ENCODE results near the gene GLTPD2. TPM values are rescaled to one million over a fixed set of nuclear protein-coding genes. Genes with fewer than 3 reads are reported as not detected.

The GLTPD2 gene
- total RNA-seq, 4 donors from 2014 or later = not detected

DNA sequence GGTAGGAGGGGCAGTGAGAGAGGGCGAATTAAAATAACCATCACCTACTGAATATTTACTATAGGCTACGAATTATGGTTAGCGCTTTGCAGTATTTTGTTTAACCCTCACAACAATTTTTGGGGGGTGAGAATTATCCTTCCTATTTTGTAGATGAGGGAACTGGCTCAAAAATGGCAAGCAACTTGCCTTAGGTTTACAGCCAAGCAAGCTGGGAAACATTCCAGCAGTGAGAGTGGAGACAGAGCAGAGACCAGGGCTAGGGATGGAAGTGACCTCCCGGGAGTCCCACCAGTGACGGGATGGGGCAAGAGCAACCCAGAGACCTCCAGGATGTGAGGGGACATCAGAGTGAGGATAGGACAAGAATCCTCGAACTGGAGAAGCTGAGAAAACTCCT lies 2.2 kb upstream of the GLTPD2 start:
- Histone ChIP-seq H3K4me1 (peaks cover 15 to 30% of the 10 kb centered on the region in 2 donors), H3K9me3 (no peaks in the 10 kb centered on the region), H3K36me3 (no peaks in the 10 kb centered on the region), H3K27ac (no peak overlapping the region), H3K27me3 (peaks cover 3% of the 10 kb centered on the region), H3K4me3 (replicated peaks in 1 of 3) (no peak overlapping the region)
- intact Hi-C loops (cut with DNase I) = loop anchor here (5.0 kb wide), 1 partner anchor 44 kb away; no protein-coding TSS in a partner anchor
- TF ChIP-seq, protein P1, sequence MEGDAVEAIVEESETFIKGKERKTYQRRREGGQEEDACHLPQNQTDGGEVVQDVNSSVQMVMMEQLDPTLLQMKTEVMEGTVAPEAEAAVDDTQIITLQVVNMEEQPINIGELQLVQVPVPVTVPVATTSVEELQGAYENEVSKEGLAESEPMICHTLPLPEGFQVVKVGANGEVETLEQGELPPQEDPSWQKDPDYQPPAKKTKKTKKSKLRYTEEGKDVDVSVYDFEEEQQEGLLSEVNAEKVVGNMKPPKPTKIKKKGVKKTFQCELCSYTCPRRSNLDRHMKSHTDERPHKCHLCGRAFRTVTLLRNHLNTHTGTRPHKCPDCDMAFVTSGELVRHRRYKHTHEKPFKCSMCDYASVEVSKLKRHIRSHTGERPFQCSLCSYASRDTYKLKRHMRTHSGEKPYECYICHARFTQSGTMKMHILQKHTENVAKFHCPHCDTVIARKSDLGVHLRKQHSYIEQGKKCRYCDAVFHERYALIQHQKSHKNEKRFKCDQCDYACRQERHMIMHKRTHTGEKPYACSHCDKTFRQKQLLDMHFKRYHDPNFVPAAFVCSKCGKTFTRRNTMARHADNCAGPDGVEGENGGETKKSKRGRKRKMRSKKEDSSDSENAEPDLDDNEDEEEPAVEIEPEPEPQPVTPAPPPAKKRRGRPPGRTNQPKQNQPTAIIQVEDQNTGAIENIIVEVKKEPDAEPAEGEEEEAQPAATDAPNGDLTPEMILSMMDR (IDR thresholded peaks at IDR 0.05) = no peak
- no peak for TF ChIP-seq POLR2A (IDR thresholded peaks at IDR 0.05)
- no peak for DNase-seq
- WGBS, 2 donors = 10 to 15% methylated on average over 6 of the region's 6 CpGs

DNA sequence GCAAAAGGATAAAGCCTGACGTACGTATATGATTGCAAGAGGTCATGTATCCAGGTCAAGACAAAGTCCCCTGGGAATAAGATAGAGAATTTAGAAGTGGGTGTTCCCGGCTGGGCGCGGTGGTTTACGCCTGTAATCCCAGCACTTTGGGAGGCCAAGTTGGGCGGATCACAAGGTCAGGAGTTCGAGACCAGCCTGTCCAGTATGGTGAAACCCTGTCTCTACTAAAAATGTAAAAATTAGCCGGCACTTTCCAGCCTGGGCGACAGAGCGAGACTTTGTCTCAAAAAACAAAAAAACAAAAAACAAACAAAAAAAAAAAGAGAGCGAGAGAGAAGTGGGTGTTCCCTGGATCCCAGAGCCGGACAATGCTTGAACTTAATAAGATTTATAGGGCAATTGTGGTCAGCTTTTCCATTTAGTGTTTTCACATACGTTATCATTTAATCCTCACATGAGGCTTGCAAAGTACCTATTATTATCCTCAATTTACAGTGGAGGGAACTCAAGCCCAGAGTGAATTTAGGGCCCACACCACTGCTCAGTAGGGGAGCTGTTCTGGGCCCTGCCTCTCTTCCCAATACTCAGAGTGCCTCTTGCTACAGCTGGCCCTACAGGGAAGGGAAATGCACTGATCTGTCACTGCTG lies 481 bp upstream of the GLTPD2 start:
- Histone ChIP-seq H3K4me3 (replicated peaks in 1 of 3) (no peak overlapping the region), H3K4me1 (peaks cover 15 to 30% of the 10 kb centered on the region in 2 donors), H3K27me3 (peaks cover 3% of the 10 kb centered on the region), H3K9me3 (no peaks in the 10 kb centered on the region), H3K36me3 (no peaks in the 10 kb centered on the region), H3K27ac (no peak overlapping the region)
- DNase-seq = no peak
- TF ChIP-seq, protein P1 (IDR thresholded peaks at IDR 0.05) = no peak
- no peak for TF ChIP-seq POLR2A (IDR thresholded peaks at IDR 0.05)
- intact Hi-C loops (cut with DNase I) = loop anchor here (5.0 kb wide), 1 partner anchor 46 kb away; no protein-coding TSS in a partner anchor
- 84 to 89% methylated on average over 14 of the region's 14 CpGs for WGBS, 2 donors

DNA sequence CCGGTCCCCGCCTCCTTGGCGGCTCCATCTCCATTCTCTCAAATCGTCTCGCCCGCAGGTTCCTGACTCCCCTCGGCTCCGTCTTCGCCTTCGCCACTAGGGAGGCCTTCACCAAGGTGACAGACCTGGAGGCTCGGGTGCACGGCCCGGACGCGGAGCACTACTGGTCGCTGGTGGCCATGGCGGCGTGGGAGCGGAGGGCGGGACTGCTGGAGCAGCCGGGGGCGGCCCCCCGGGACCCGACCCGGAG lies 862 bp downstream of the GLTPD2 start:
- no peaks in the 10 kb centered on the region for H3K9me3 ChIP-seq
- peak overlapping the region; percentile 40 to 63 (median 59) for H3K4me3 ChIP-seq (replicated peaks in 1 of 3)
- H3K4me1 ChIP-seq = peaks cover 15 to 30% of the 10 kb centered on the region in 2 donors
- 0 to 1% methylated on average over 14 to 24 of the region's 25 CpGs for WGBS, 2 donors
- peaks cover 3% of the 10 kb centered on the region for H3K27me3 ChIP-seq
- intact Hi-C loops (cut with DNase I) = loop anchor here (5.0 kb wide), 1 partner anchor 47 kb away; no protein-coding TSS in a partner anchor
- peak overlapping the region; percentile 83 to 95 (median 85) for H3K27ac ChIP-seq
- DNase-seq = no peak
- TF ChIP-seq, protein P1 (IDR thresholded peaks at IDR 0.05) = no peak
- no peak for TF ChIP-seq POLR2A (IDR thresholded peaks at IDR 0.05)
- no peaks in the 10 kb centered on the region for H3K36me3 ChIP-seq

DNA sequence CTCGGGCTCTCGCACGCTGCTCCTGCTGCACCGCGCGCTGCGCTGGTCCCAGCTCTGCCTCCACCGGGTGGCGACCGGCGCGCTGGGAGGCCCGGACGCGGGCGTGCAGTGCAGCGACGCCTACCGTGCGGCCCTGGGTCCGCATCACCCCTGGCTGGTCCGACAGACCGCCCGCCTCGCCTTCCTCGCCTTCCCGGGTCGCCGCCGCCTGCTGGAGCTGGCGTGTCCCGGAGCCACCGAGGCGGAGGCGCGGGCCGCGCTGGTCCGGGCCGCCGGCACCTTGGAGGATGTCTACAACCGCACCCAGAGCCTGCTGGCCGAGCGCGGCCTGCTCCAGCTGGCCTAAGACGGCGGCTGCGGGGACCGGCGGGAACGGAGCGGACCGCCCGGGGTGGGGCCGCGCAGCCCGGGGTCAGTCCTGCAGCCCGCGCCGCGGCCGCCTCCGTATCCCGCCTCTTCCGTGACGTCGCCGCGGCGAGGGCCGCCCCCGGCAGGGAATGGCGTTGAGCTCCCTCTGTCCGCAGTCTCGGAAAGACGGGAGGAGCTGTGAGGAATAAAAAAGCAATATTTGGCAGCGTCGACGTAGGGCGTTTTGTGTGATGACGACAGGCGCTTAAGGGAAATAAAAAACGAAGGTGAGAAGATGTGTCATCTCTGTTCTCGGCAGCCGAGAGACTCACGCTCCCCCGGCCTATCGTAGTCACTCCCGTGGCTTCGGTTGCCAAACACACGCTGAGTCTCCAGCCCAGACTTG lies 1.4 kb downstream of the GLTPD2 start:
- Histone ChIP-seq H3K27ac (peak overlapping the region; percentile 83 to 95 (median 85)), H3K27me3 (peaks cover 3% of the 10 kb centered on the region), H3K36me3 (no peaks in the 10 kb centered on the region), H3K4me1 (peaks cover 15 to 29% of the 10 kb centered on the region in 2 donors), H3K9me3 (no peaks in the 10 kb centered on the region), H3K4me3 (replicated peaks in 1 of 3) (peak overlapping the region; percentile 40 to 63 (median 59))
- intact Hi-C loops (cut with DNase I) = loop anchor here (5.0 kb wide), 1 partner anchor 48 kb away; no protein-coding TSS in a partner anchor
- peak; percentile 79 to 80 for DNase-seq
- peak in 1 of 2 donors; percentile 85 for TF ChIP-seq POLR2A (IDR thresholded peaks at IDR 0.05)
- TF ChIP-seq, protein P1 (IDR thresholded peaks at IDR 0.05) = peak; percentile 24 to 85 (median 66)
- WGBS, 2 donors = 0% methylated on average over 11 to 23 of the region's 91 CpGs

DNA sequence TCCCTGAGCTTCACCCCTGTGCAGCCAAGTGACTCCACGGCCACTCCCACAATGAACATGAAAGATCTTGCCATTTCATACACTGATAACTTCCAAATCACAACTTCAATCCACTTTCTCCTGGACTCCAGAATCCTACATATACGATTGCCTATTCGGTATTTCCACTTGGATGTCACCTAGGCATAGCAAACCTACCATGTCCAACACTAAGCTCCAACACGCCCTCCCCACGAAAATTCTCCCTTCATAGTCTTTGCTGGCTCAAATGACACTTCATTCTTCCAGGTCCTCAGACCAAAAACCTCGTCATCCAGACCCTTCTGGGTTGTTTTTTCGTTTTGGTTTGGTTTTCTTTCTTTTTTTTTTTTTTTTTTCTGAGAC lies 1.9 kb downstream of the GLTPD2 start:
- peaks cover 10 to 24% of the 10 kb centered on the region in 2 donors for H3K4me1 ChIP-seq
- H3K4me3 ChIP-seq (replicated peaks in 1 of 3) = peak overlapping the region in 2 of 3 donors; percentile 40 to 63
- no peak for TF ChIP-seq POLR2A (IDR thresholded peaks at IDR 0.05)
- TF ChIP-seq, protein P1 (IDR thresholded peaks at IDR 0.05) = no peak
- WGBS, 2 donors = 47 to 48% methylated on average over 7 of the region's 7 CpGs
- DNase-seq = no peak
- H3K36me3 ChIP-seq = no peaks in the 10 kb centered on the region
- intact Hi-C loops (cut with DNase I) = no loop called here
- H3K9me3 ChIP-seq = no peaks in the 10 kb centered on the region
- H3K27ac ChIP-seq = peak overlapping the region; percentile 83 to 95 (median 85)
- H3K27me3 ChIP-seq = peaks cover 2% of the 10 kb centered on the region

Data from thyroid gland (tissue), 4 donors.